ENCODE results near the gene CHKB.
"Not testable (repeated sequence)": the region's sequence is repeated elsewhere in the genome, so short reads cannot be mapped to it uniquely, and the experiment has no call there.

The CHKB gene

DNA sequence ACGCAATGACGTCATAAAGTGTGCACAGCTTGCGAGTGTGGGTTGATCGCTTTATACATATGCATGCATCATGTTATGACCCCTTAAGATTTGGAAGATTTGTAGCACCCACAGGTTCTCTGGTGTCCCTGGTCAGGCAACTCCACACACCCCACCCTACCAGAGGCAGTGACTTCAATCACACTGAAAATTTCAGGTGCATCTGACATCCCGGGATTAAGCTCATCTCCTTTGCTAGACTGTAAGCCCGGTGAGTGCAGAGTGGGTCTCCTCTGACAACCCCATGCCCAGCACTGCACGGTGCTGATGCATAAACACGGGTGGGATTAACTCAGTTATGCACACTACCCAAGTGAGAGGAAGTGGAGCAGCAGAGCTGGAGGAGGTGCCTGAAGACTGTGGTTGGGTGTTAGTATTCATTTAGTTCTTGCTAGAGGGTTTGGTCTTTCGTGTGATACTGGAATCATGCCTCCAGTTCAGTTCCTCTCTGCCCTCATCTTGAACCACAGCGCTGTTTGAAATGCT is 38.8 kb upstream of the CHKB start:
- POLR2A ChIA-PET = interaction anchor here (1.7 to 1.8 kb wide), 2 partner anchors 51 to 96 kb away, joined by 6 to 15 read pairs; partner anchors contain the start of genes SCO2 and SHANK3
- Histone ChIP-seq H3K27me3 (replicated peaks in 2 of 5; ENCODE audit: control insufficient read depth in 4 of 5, insufficient read depth in 5 of 5, low read length in 4 of 5) (no peaks in the 10 kb centered on the region), H3K4me3 (ENCODE audit: control insufficient read depth in 1 of 7, extremely low read depth in 1 of 7, insufficient read depth in 4 of 7, low read depth in 2 of 7, low read length in 6 of 7) (peak overlapping the region; percentile 0 to 82 (median 64)), H3K27ac (ENCODE audit: insufficient read depth in 1 of 2, low read depth in 1 of 2, low read length in 2 of 2, poor library complexity in 1 of 2, severe bottlenecking in 2 of 2) (peak overlapping the region; percentile 33 to 68), H3K4me1 (ENCODE audit: control extremely low read depth in 1 of 4, control insufficient read depth in 4 of 4, insufficient read depth in 4 of 4, low read length in 3 of 4) (peaks cover 13 to 35% (median 29%) of the 10 kb centered on the region in 4 experiments), H3K36me3 (ENCODE audit: control insufficient read depth in 4 of 4, insufficient read depth in 4 of 4, low read length in 3 of 4) (peaks cover 2 to 11% (median 6%) of the 10 kb centered on the region in 4 experiments), H3K9me3 (ENCODE audit: control extremely low read depth in 1 of 5, control insufficient read depth in 4 of 5, insufficient read depth in 2 of 5, low read depth in 1 of 5, low read length in 4 of 5) (no peaks in the 10 kb centered on the region)
- CTCF ChIA-PET = interaction anchor here (0.8 to 2.6 kb wide), 28 partner anchors 9 to 164 kb away, joined by 3 to 15 read pairs (median 4); partner anchors contain the start of genes CPT1B, SCO2, SHANK3 and SYCE3
- DNase-seq = peak; percentile 38 to 83 (median 77)
- 0% methylated on average over 5 of the region's 10 CpGs for WGBS (ENCODE audit: insufficient coverage)

- Histone ChIP-seq H3K4me3 (ENCODE audit: control insufficient read depth in 1 of 7, extremely low read depth in 1 of 7, insufficient read depth in 4 of 7, low read depth in 2 of 7, low read length in 6 of 7) (peak overlapping the region in 6 of 7 experiments; percentile 61 to 82 (median 66)), H3K4me1 (ENCODE audit: control extremely low read depth in 1 of 4, control insufficient read depth in 4 of 4, insufficient read depth in 4 of 4, low read length in 3 of 4) (peaks cover 13 to 35% (median 29%) of the 10 kb centered on the region in 4 experiments), H3K9me3 (ENCODE audit: control extremely low read depth in 1 of 5, control insufficient read depth in 4 of 5, insufficient read depth in 2 of 5, low read depth in 1 of 5, low read length in 4 of 5) (no peaks in the 10 kb centered on the region), H3K27ac (ENCODE audit: insufficient read depth in 1 of 2, low read depth in 1 of 2, low read length in 2 of 2, poor library complexity in 1 of 2, severe bottlenecking in 2 of 2) (no peak overlapping the region), H3K27me3 (replicated peaks in 2 of 5; ENCODE audit: control insufficient read depth in 4 of 5, insufficient read depth in 5 of 5, low read length in 4 of 5) (no peaks in the 10 kb centered on the region), H3K36me3 (ENCODE audit: control insufficient read depth in 4 of 4, insufficient read depth in 4 of 4, low read length in 3 of 4) (peaks cover 2 to 11% (median 4%) of the 10 kb centered on the region in 4 experiments)
- ChIA-PET POLR2A (interaction anchor here (0.7 to 1.8 kb wide), 4 partner anchors 19 to 95 kb away, joined by 3 to 15 read pairs (median 5); partner anchors contain the start of genes SCO2 and SHANK3), CTCF (interaction anchor here (0.7 to 2.6 kb wide), 40 partner anchors 9 to 375 kb away, joined by 3 to 15 read pairs (median 4); partner anchors contain the start of genes CPT1B, SCO2, SHANK3 and SYCE3)
- 0% methylated on average over 9 of the region's 25 CpGs for WGBS (ENCODE audit: insufficient coverage)
- peak; percentile 74 to 92 (median 88) for DNase-seq
Measured at GRCh38 chr22:50620593-50621355, 38.1 kb upstream of the CHKB start.

DNA sequence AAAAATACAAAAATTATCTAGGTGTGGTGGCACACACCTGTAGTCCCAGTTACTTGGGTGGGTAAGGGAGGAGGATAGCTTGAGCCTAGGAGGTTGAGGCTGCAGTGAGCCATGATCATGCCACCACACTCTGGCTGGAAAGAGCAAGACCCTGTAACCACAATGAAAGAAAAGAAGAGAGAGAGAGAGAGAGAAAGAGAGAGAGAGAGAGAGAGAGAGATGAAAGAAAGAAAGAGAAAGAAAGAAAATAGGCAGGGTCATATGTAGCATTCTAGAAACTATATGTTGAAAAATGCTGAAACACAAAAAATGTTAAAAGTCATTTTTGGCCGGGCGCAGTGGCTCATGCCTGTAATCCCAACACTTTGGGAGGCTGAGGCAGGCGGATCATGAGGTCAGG is 31.6 kb upstream of the CHKB start:
- H3K36me3 ChIP-seq (ENCODE audit: control insufficient read depth in 4 of 4, insufficient read depth in 4 of 4, low read length in 3 of 4); H3K4me1 ChIP-seq (ENCODE audit: control extremely low read depth in 1 of 4, control insufficient read depth in 4 of 4, insufficient read depth in 4 of 4, low read length in 3 of 4); H3K9me3 ChIP-seq (ENCODE audit: control extremely low read depth in 1 of 5, control insufficient read depth in 4 of 5, insufficient read depth in 2 of 5, low read depth in 1 of 5, low read length in 4 of 5); H3K27ac ChIP-seq (ENCODE audit: insufficient read depth in 1 of 2, low read depth in 1 of 2, low read length in 2 of 2, poor library complexity in 1 of 2, severe bottlenecking in 2 of 2); H3K4me3 ChIP-seq (ENCODE audit: control insufficient read depth in 1 of 7, extremely low read depth in 1 of 7, insufficient read depth in 4 of 7, low read depth in 2 of 7, low read length in 6 of 7); DNase-seq; POLR2A ChIA-PET: not testable (repeated sequence)
- peaks cover 0 to 38% (median 6%) of the 10 kb centered on the region in 5 experiments for H3K27me3 ChIP-seq (replicated peaks in 2 of 5; ENCODE audit: control insufficient read depth in 4 of 5, insufficient read depth in 5 of 5, low read length in 4 of 5)
- WGBS (ENCODE audit: insufficient coverage) = 100% methylated on average over 1 of the region's 3 CpGs
- CTCF ChIA-PET = interaction anchor here (0.6 kb wide), 1 partner anchor 46 kb away, joined by 3 read pairs; no protein-coding TSS in a partner anchor

DNA sequence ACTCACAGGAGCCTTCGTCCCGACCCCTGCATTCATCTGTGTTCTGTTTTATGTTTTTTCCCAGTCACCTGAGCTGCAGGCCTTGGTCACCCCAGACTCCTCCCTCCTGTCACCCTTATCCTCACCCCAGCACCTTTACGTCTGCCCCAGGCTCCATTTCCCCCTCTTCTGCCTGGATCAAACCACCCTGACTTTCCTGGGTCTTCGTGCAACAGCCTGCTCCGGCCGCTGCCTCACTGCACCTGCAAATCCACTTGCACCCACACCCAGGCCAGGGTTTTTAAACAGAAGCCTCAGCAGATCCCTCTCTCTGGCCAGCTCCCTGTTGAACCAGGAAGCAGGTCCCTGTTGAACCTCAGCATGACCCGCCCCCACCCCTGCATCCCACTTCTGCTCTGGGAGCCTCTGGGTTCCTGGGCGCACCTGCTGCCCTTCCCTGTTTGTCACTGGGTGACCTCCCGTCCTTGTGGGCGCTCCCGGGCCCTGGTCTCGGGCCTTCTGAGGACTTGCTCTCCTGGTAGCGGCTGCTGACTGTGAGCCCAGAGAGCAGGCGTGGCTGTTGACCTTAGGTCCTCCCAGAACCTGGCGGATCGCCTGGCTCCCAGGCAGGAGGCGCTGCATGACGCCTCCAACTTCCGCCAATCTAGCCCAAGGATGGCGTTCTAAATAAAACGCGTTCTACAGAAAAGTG is 30.8 kb upstream of the CHKB start:
- POLR2A ChIA-PET = no interaction called here
- no peaks in the 10 kb centered on the region for H3K9me3 ChIP-seq (ENCODE audit: control extremely low read depth in 1 of 5, control insufficient read depth in 4 of 5, insufficient read depth in 2 of 5, low read depth in 1 of 5, low read length in 4 of 5)
- no peak overlapping the region for H3K27ac ChIP-seq (ENCODE audit: insufficient read depth in 1 of 2, low read depth in 1 of 2, low read length in 2 of 2, poor library complexity in 1 of 2, severe bottlenecking in 2 of 2)
- H3K27me3 ChIP-seq (replicated peaks in 2 of 5; ENCODE audit: control insufficient read depth in 4 of 5, insufficient read depth in 5 of 5, low read length in 4 of 5) = peaks cover 0 to 38% (median 6%) of the 10 kb centered on the region in 5 experiments
- CTCF ChIA-PET = interaction anchor here (0.6 to 1.3 kb wide), 2 partner anchors 9 to 45 kb away, joined by 3 read pairs; no protein-coding TSS in a partner anchor
- no peaks in the 10 kb centered on the region for H3K4me1 ChIP-seq (ENCODE audit: control extremely low read depth in 1 of 4, control insufficient read depth in 4 of 4, insufficient read depth in 4 of 4, low read length in 3 of 4)
- 91% methylated on average over 21 of the region's 22 CpGs for WGBS (ENCODE audit: insufficient coverage)
- peak in 1 of 3 donors; percentile 26 for DNase-seq
- no peak overlapping the region for H3K4me3 ChIP-seq (ENCODE audit: control insufficient read depth in 1 of 7, extremely low read depth in 1 of 7, insufficient read depth in 4 of 7, low read depth in 2 of 7, low read length in 6 of 7)
- no peaks in the 10 kb centered on the region for H3K36me3 ChIP-seq (ENCODE audit: control insufficient read depth in 4 of 4, insufficient read depth in 4 of 4, low read length in 3 of 4)

GRCh38 chr22:50612528-50613221 is 30.0 kb upstream of the CHKB start:
- CTCF ChIA-PET = interaction anchor here (0.9 to 1.3 kb wide), 4 partner anchors 8 to 72 kb away, joined by 3 to 8 read pairs (median 3); no protein-coding TSS in a partner anchor
- Histone ChIP-seq H3K27me3 (replicated peaks in 2 of 5; ENCODE audit: control insufficient read depth in 4 of 5, insufficient read depth in 5 of 5, low read length in 4 of 5) (peaks cover 0 to 43% (median 6%) of the 10 kb centered on the region in 5 experiments), H3K4me3 (ENCODE audit: control insufficient read depth in 1 of 7, extremely low read depth in 1 of 7, insufficient read depth in 4 of 7, low read depth in 2 of 7, low read length in 6 of 7) (no peak overlapping the region), H3K9me3 (ENCODE audit: control extremely low read depth in 1 of 5, control insufficient read depth in 4 of 5, insufficient read depth in 2 of 5, low read depth in 1 of 5, low read length in 4 of 5) (no peaks in the 10 kb centered on the region), H3K4me1 (ENCODE audit: control extremely low read depth in 1 of 4, control insufficient read depth in 4 of 4, insufficient read depth in 4 of 4, low read length in 3 of 4) (no peaks in the 10 kb centered on the region), H3K27ac (ENCODE audit: insufficient read depth in 1 of 2, low read depth in 1 of 2, low read length in 2 of 2, poor library complexity in 1 of 2, severe bottlenecking in 2 of 2) (no peak overlapping the region), H3K36me3 (ENCODE audit: control insufficient read depth in 4 of 4, insufficient read depth in 4 of 4, low read length in 3 of 4) (no peaks in the 10 kb centered on the region)
- POLR2A ChIA-PET = no interaction called here
- DNase-seq = peak in 1 of 3 donors; percentile 19
- 55% methylated on average over 22 of the region's 31 CpGs for WGBS (ENCODE audit: insufficient coverage)

DNA sequence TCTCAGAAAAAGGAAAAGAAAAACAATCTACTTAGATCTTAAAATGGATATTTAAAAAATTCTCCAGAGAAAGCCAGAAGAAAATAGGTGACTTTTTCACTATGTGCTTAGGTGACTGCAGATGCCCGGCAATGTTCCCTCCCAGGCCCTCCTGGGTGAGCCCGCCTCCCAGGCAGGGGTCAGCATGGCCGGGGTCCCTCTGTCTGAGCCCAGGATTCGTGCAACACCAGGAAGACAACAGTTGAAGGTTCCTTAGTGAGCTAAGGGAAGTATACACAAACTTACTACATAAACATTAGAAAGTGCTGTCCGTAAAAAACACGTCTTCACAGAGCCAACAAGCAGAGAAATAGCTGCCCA is 29.5 kb upstream of the CHKB start:
- no peaks in the 10 kb centered on the region for H3K4me1 ChIP-seq (ENCODE audit: control extremely low read depth in 1 of 4, control insufficient read depth in 4 of 4, insufficient read depth in 4 of 4, low read length in 3 of 4)
- no peaks in the 10 kb centered on the region for H3K36me3 ChIP-seq (ENCODE audit: control insufficient read depth in 4 of 4, insufficient read depth in 4 of 4, low read length in 3 of 4)
- H3K27ac ChIP-seq (ENCODE audit: insufficient read depth in 1 of 2, low read depth in 1 of 2, low read length in 2 of 2, poor library complexity in 1 of 2, severe bottlenecking in 2 of 2) = no peak overlapping the region
- 80% methylated on average over 3 of the region's 6 CpGs for WGBS (ENCODE audit: insufficient coverage)
- DNase-seq = no peak
- peaks cover 0 to 48% (median 9%) of the 10 kb centered on the region in 5 experiments for H3K27me3 ChIP-seq (replicated peaks in 2 of 5; ENCODE audit: control insufficient read depth in 4 of 5, insufficient read depth in 5 of 5, low read length in 4 of 5)
- POLR2A ChIA-PET = no interaction called here
- CTCF ChIA-PET = interaction anchor here (0.9 to 1.3 kb wide), 3 partner anchors 9 to 71 kb away, joined by 3 to 8 read pairs (median 3); no protein-coding TSS in a partner anchor
- H3K9me3 ChIP-seq (ENCODE audit: control extremely low read depth in 1 of 5, control insufficient read depth in 4 of 5, insufficient read depth in 2 of 5, low read depth in 1 of 5, low read length in 4 of 5) = no peaks in the 10 kb centered on the region
- no peak overlapping the region for H3K4me3 ChIP-seq (ENCODE audit: control insufficient read depth in 1 of 7, extremely low read depth in 1 of 7, insufficient read depth in 4 of 7, low read depth in 2 of 7, low read length in 6 of 7)

Data from common myeloid progenitor, CD34-positive (primary cell).